Mucosa of descending colon (tissue), 3 donors: Measurements from ENCODE around the gene EGR2. TPM values are rescaled to one million over a fixed set of nuclear protein-coding genes. Genes with fewer than 3 reads are reported as not detected.
"Not testable (repeated sequence)": the region's sequence is repeated elsewhere in the genome, so short reads cannot be mapped to it uniquely, and the experiment has no call there.

ENCODE experiments used
- ATAC-seq: fragments of 200-7000 bp; cut with Tn5 transposase; one replicate; pipeline ENCODE4 v1.9.1; 2020; ENCODE audit warnings: mild to moderate bottlenecking, moderate library complexity
- DNase-seq, 3 donors: peaks; one replicate each; pipeline ENCODE4 v3.0.0-alpha.2; 2020
- H3K36me3 ChIP-seq: fragments of 200-600 bp; one replicate; pipeline ENCODE4 v1.8.0; 2021; ENCODE audit warnings: low read depth, mild to moderate bottlenecking
- H3K4me1 ChIP-seq: fragments of 200-600 bp; one replicate; pipeline ENCODE4 v1.8.0; 2021; ENCODE audit warnings: low read depth, mild to moderate bottlenecking
- H3K4me3 ChIP-seq: fragments of 200-600 bp; one replicate; pipeline ENCODE4 v1.8.0; 2021; ENCODE audit warnings: mild to moderate bottlenecking
- H3K9me3 ChIP-seq: fragments of 200-600 bp; one replicate; pipeline ENCODE4 v1.8.0; 2021; ENCODE audit warnings: mild to moderate bottlenecking
- CTCF ChIP-seq: fragments of 200-600 bp; IDR thresholded peaks from one replicate; pipeline ENCODE4 v1.8.0; 2022; ENCODE audit warnings: antibody characterized with exemption, mild to moderate bottlenecking
- intact Hi-C, 2 donors: fragments of 100-400 bp; cut with DNase I in 1 of 2; cut with micrococcal nuclease in 1 of 2; formaldehyde crosslinking; loops; one replicate each; pipeline versions ENCODE4 v1.11.0 to v1.11.1; 2022; cut with DNase I, micrococcal nuclease
- total RNA-seq, 3 donors: library from RNA; stranded (reverse); fragmentation: NEBNext Ultra II Directional in 2 of 3; extraction: Animal tissue kit (Norgen Biotek cat#: 25700) in 2 of 3; gene quantifications; one replicate each; pipeline versions ENCODE4 v1.2.1 to v1.2.4, GENCODE V29; 2021 to 2023
- donor health status: DM: no; HTN: no; CAD: no; lungs with moderate emphysema.
- donor health status: DM: no; HTN: no; CAD: no.
- donor health status: DM: no; HTN: yes; CAD: no.

The EGR2 gene
- total RNA-seq, 3 donors from 2014 or later: 0.36 to 5.5 (median 0.75) TPM

GRCh38 chr10:62792261-62792660 is 23.9 kb downstream of the EGR2 start:
- H3K4me1 ChIP-seq: no peaks in the 10 kb centered on the region
- no peaks in the 10 kb centered on the region for H3K36me3 ChIP-seq
- no peak overlapping the region for H3K4me3 ChIP-seq
- no peak for DNase-seq
- intact Hi-C loops: no loop called here
- no peak for ATAC-seq
- no peaks in the 10 kb centered on the region for H3K9me3 ChIP-seq
- no peak for TF ChIP-seq CTCF

DNA sequence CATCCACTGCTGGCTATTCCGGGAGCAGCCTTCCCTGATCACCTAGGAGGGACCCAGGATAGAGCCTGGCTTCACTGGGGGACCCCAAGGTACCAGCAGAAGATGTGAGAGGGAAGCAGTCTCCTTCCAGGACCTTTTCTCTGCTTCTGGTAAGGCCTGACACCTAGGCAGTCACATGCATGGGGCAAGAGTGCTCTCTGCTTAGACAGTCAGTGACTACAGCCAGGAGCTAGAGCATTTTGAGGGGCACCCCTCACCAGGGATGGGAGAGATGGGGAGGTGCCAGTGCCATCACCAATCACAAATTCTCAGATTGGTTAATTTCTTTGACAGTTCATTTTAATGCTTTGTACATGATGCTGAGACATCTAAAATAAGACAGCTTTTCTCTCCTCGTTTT is 25.6 kb downstream of the EGR2 start:
- no peaks in the 10 kb centered on the region for H3K4me1 ChIP-seq
- no peak for DNase-seq
- intact Hi-C loops: no loop called here
- no peaks in the 10 kb centered on the region for H3K9me3 ChIP-seq
- ATAC-seq: no peak
- no peak overlapping the region for H3K4me3 ChIP-seq
- no peaks in the 10 kb centered on the region for H3K36me3 ChIP-seq
- TF ChIP-seq CTCF: no peak

DNA sequence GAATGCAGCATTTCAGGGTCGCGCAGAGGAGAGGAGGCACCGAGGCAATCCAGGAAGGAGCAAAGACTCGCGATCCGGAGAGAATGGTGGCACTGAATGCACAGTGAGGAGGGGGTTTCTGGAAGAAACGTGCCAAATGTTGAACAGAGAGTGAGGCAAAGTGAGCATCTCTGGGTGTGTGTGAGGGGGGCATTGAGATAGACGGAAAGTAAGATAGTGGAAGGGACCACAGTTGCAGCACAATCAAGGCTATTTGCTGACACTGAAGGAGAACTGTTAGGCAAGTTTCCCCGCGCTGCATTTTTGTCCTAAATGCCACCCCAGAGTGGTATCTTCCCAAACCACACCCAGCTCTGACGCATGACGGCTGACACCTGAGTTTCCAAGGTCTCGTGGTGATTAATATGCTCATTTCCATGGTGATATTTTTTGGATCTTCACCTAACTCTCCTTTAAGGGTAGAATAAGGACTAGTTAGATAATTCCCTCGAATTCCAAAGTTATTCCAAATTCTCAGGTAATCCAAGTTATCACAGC is 26.1 kb downstream of the EGR2 start:
- Histone ChIP-seq H3K4me1 (no peaks in the 10 kb centered on the region), H3K4me3 (no peak overlapping the region), H3K9me3 (no peaks in the 10 kb centered on the region), H3K36me3 (no peaks in the 10 kb centered on the region)
- no peak for DNase-seq
- TF ChIP-seq CTCF: no peak
- intact Hi-C loops: no loop called here
- ATAC-seq: no peak

DNA sequence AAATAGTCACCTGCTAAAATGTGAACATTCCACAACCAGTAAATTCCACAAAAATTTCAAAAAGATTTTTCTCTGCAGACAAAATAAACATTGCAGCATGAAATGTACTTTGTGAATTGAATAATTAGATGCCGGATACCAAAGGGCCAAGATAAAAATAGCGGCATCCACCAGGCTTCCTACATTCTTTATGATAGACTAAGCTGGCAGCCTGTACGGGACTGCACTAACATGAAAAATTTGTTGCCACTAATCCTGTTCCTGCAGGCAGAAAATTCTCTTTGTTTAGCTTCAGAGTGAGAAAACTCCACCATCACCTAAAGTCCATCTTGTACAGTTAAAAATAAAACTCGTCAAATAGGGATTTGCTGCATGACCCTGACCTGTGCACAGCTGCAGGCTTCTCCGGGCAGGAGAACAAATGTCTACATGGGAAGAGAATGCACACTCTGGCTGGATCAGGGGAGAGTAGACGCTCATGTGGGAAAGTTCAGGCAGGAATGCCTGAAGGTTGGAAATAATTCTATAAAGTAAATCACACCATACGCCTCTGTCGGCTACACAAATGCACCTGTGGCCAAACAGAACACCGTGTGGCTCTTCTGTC is 27.2 kb downstream of the EGR2 start:
- ATAC-seq (no peak), DNase-seq (no peak)
- Histone ChIP-seq H3K4me1 (no peaks in the 10 kb centered on the region), H3K4me3 (no peak overlapping the region), H3K36me3 (no peaks in the 10 kb centered on the region), H3K9me3 (no peaks in the 10 kb centered on the region)
- intact Hi-C loops: no loop called here
- no peak for TF ChIP-seq CTCF

- H3K9me3 ChIP-seq, ATAC-seq, H3K36me3 ChIP-seq, DNase-seq, intact Hi-C loops, H3K4me3 ChIP-seq, H3K4me1 ChIP-seq: not testable (repeated sequence)
These were observed 27.9 kb downstream of the EGR2 start for GRCh38 chr10:62788285-62788684.

DNA sequence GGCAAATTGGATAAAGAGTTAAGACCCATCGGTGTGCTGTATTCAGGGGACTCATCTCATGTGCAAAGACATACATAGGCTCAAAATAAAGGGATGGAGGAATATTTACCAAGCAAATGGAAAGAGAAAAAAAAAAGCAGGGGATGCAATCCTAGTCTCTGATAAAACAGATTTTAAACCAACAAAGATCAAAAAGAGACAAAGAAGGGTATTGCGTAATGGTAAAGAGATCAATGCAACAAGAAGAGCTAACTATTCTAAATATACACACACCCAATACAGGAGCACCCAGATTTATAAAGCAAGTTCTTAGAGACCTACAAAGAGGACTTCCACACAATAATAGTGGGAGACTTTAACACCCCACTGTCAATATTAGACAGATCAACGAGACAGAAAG is 31.6 kb downstream of the EGR2 start:
- H3K9me3 ChIP-seq, intact Hi-C loops, H3K4me3 ChIP-seq, H3K4me1 ChIP-seq, DNase-seq, ATAC-seq, H3K36me3 ChIP-seq: not testable (repeated sequence)
